Right lung (tissue), 5 donors: ENCODE data around the gene PIM3. TPM values are rescaled to one million over a fixed set of nuclear protein-coding genes. Genes with fewer than 3 reads are reported as not detected.

Experiments used
- DNase-seq, 2 donors: peaks; one replicate each; pipeline ENCODE4 v3.0.0-alpha.2; 2013
- polyA plus RNA-seq, 5 donors: library from polyadenylated mRNA; unstranded; fragments of 120-200 nt; gene quantifications; one replicate each; pipeline versions ENCODE4 v1.2.1 to v1.2.3, GENCODE V29; 2013; ENCODE audit warnings: inconsistent platforms in 1 of 5, low replicate concordance in 1 of 5; ENCODE audit not compliant: insufficient read length in 5 of 5, insufficient read depth in 1 of 5

PIM3 gene
- polyA plus RNA-seq, 5 donors = 23.1 to 45.0 (median 30.2) TPM

- DNase-seq = no peak
Observed at GRCh38 chr22:49999946-50000586, 39.5 kb downstream of the PIM3 start.

- no peak for DNase-seq
Observed at GRCh38 chr22:50000587-50001387, 40.2 kb downstream of the PIM3 start.

GRCh38 chr22:50001388-50002231 lies 41.0 kb downstream of the PIM3 start:
- DNase-seq = no peak

- no peak for DNase-seq
Observed at GRCh38 chr22:50002791-50003190, 42.2 kb downstream of the PIM3 start.

GRCh38 chr22:50004918-50005317 lies 44.3 kb downstream of the PIM3 start:
- no peak for DNase-seq

GRCh38 chr22:50007057-50007511 lies 46.5 kb downstream of the PIM3 start:
- no peak for DNase-seq

GRCh38 chr22:50008151-50009040 lies 47.8 kb downstream of the PIM3 start:
- no peak for DNase-seq

- no peak for DNase-seq
Observed at GRCh38 chr22:50009251-50009650, 48.7 kb downstream of the PIM3 start.

GRCh38 chr22:50009765-50010675 lies 49.4 kb downstream of the PIM3 start:
- DNase-seq = no peak

- DNase-seq = no peak
Observed at GRCh38 chr22:50010676-50011446, 50.3 kb downstream of the PIM3 start.

GRCh38 chr22:50011447-50012210 lies 51.1 kb downstream of the PIM3 start:
- DNase-seq = peak in 1 of 2 donors; percentile 26

- DNase-seq = no peak
Observed at GRCh38 chr22:50012211-50013181, 51.9 kb downstream of the PIM3 start, which contains the start of gene IL17REL. Gene IL17REL, minus strand, starts transcription at chr22:50012765. Its CDS starts 119 bp downstream, at chr22:50012646.

Other genes with a start within 250 kb of the PIM3 start
- gene BRD1, start 132.9 kb upstream of the PIM3 start, polyA plus RNA-seq = 10 to 100 TPM; 31.2 to 41.2 (median 35.3) TPM
- gene ZBED4, start 106.9 kb upstream of the PIM3 start, polyA plus RNA-seq = 10 to 100 TPM; 13.1 to 16.5 (median 16.4) TPM
- 10 to 100 TPM; 17.9 to 35.1 (median 21.5) TPM for gene ALG12, start 42.3 kb upstream of the PIM3 start, polyA plus RNA-seq
- gene CRELD2, start 42.1 kb upstream of the PIM3 start, polyA plus RNA-seq = 10 to 100 TPM; 25.4 to 47.1 (median 31.1) TPM
- gene IL17REL, start 52.0 kb downstream of the PIM3 start, polyA plus RNA-seq = under 1 TPM in 3 of 5 donors, not detected in 2; 0.08 to 0.15 (median 0.09) TPM
- not detected for gene TTLL8, start 97.5 kb downstream of the PIM3 start, polyA plus RNA-seq
- gene MLC1, start 124.7 kb downstream of the PIM3 start, polyA plus RNA-seq = 1 to 10 TPM; 1.4 to 2.4 (median 2.0) TPM
- gene MOV10L1, start 129.2 kb downstream of the PIM3 start, polyA plus RNA-seq = 1 to 10 TPM; 1.4 to 3.8 (median 2.1) TPM
- 1 to 10 TPM in 1 of 5 donors, under 1 TPM in 4; 0.38 to 1.0 (median 0.61) TPM for gene PANX2, start 210.0 kb downstream of the PIM3 start, polyA plus RNA-seq
- 10 to 100 TPM; 14.0 to 32.3 (median 23.3) TPM for gene TRABD, start 225.1 kb downstream of the PIM3 start, polyA plus RNA-seq
- 10 to 100 TPM; 14.0 to 31.3 (median 22.2) TPM for gene SELENOO, start 240.2 kb downstream of the PIM3 start, polyA plus RNA-seq